Stimulated activated naive B cell treated with anti-CD40 and anti-IgM and Interleukin-4, amounts not matched to agents 10 μg/mL and 1 μg/mL and 100 μg/mL, for 72 hours (primary cell): Measurements from ENCODE around the gene ELMOD3.
"Not testable (repeated sequence)": the region's sequence is repeated elsewhere in the genome, so short reads cannot be mapped to it uniquely, and the experiment has no call there.

Experiments
- ATAC-seq, 2 donors: fragments of 150-1000 bp; cut with Tn5 transposase; replicated peaks; 2 replicates each; pipeline ENCODE4 v1.10.0; 2021; ENCODE audit warnings: moderate library complexity in 1 of 2
- DNase-seq: peaks from one replicate; pipeline ENCODE4 v3.0.0; 2021
- H3K27ac Mint-ChIP-seq: one replicate; pipeline ENCODE4 v1.8.0; 2022; ENCODE audit warnings: mild to moderate bottlenecking, mixed read lengths
- H3K27me3 Mint-ChIP-seq, 2 donors: one replicate each; pipeline ENCODE4 v1.8.0; 2022; ENCODE audit warnings: mixed read lengths in 2 of 2
- H3K36me3 Mint-ChIP-seq, 2 donors: one replicate each; pipeline ENCODE4 v1.8.0; 2022; ENCODE audit warnings: mixed read lengths in 2 of 2, mild to moderate bottlenecking in 1 of 2
- H3K4me1 Mint-ChIP-seq, 2 donors: one replicate each; pipeline ENCODE4 v1.8.0; 2022; ENCODE audit warnings: mixed read lengths in 2 of 2, mild to moderate bottlenecking in 1 of 2
- H3K4me3 Mint-ChIP-seq, 2 donors: one replicate each; pipeline ENCODE4 v1.8.0; 2022; ENCODE audit warnings: mild to moderate bottlenecking in 2 of 2, mixed read lengths in 2 of 2, moderate library complexity in 1 of 2
- H3K9me3 Mint-ChIP-seq, 2 donors: one replicate each; pipeline ENCODE4 v1.8.0; 2022; ENCODE audit warnings: mixed read lengths in 2 of 2, mild to moderate bottlenecking in 1 of 2

ELMOD3 gene

GRCh38 chr2:85354286-85355072 lies at the start of gene ELMOD3, which contains the start of gene RETSAT:
Gene ELMOD3, plus strand, starts transcription at chr2:85354769. Its CDS starts 2,430 bp downstream, at chr2:85357199.
Gene RETSAT, minus strand, starts transcription at chr2:85354528. Its CDS starts 21 bp downstream, at chr2:85354507.
- peaks cover 15 to 44% of the 10 kb centered on the region in 2 donors for H3K4me1 Mint-ChIP-seq

GRCh38 chr2:85307527-85307897 lies 47.1 kb upstream of the ELMOD3 start:
- H3K36me3 Mint-ChIP-seq: peaks cover 0 to 3% of the 10 kb centered on the region in 2 donors
- peak overlapping the region in 1 of 2 donors; percentile 58 for H3K4me3 Mint-ChIP-seq
- H3K27me3 Mint-ChIP-seq: peaks cover 12 to 17% of the 10 kb centered on the region in 2 donors
- ATAC-seq (no peak), DNase-seq (no peak)
- H3K9me3 Mint-ChIP-seq: no peaks in the 10 kb centered on the region
- no peak overlapping the region for H3K27ac Mint-ChIP-seq
- peaks cover 24 to 33% of the 10 kb centered on the region in 2 donors for H3K4me1 Mint-ChIP-seq

More at GRCh38 chr2:85354286-85355072, at the start of gene ELMOD3, which contains the start of gene RETSAT:
- Mint-ChIP-seq H3K4me3 (peak within 1 kb of the TSS; percentile 93 to 100), H3K27me3 (no peaks in the 10 kb centered on the region), H3K36me3 (peaks cover 20 to 38% of the 10 kb centered on the region in 2 donors), H3K27ac (peak within 1 kb of the TSS; percentile 99), H3K9me3 (no peaks in the 10 kb centered on the region)
- ATAC-seq (peak; percentile 100), DNase-seq (peak; percentile 97)

- H3K27ac Mint-ChIP-seq: no peak overlapping the region
Measured at GRCh38 chr2:85308201-85308600, 46.4 kb upstream of the ELMOD3 start.

GRCh38 chr2:85308896-85309555 lies 45.5 kb upstream of the ELMOD3 start:
- Mint-ChIP-seq H3K27ac (peak overlapping the region; percentile 70), H3K36me3 (peaks cover 8 to 10% of the 10 kb centered on the region in 2 donors), H3K4me1 (peaks cover 27 to 33% of the 10 kb centered on the region in 2 donors), H3K9me3 (no peaks in the 10 kb centered on the region), H3K27me3 (peaks cover 10 to 11% of the 10 kb centered on the region in 2 donors), H3K4me3 (peak overlapping the region; percentile 46 to 73)
- DNase-seq (no peak), ATAC-seq (peak; percentile 28 to 45)

More at GRCh38 chr2:85308201-85308600, 46.4 kb upstream of the ELMOD3 start:
- DNase-seq (no peak), ATAC-seq (no peak)
- Mint-ChIP-seq H3K36me3 (peaks cover under 1 to 3% of the 10 kb centered on the region in 2 donors), H3K4me1 (peaks cover 24 to 33% of the 10 kb centered on the region in 2 donors), H3K4me3 (peak overlapping the region in 1 of 2 donors; percentile 4), H3K9me3 (no peaks in the 10 kb centered on the region), H3K27me3 (peaks cover 12 to 17% of the 10 kb centered on the region in 2 donors)

- peaks cover 13% of the 10 kb centered on the region in 2 donors for H3K36me3 Mint-ChIP-seq
- H3K27ac Mint-ChIP-seq: peak overlapping the region; percentile 72
- peaks cover 29 to 33% of the 10 kb centered on the region in 2 donors for H3K4me1 Mint-ChIP-seq
- H3K9me3 Mint-ChIP-seq: no peaks in the 10 kb centered on the region
- DNase-seq (no peak), ATAC-seq (peak; percentile 41 to 42)
- H3K4me3 Mint-ChIP-seq: peak overlapping the region; percentile 67 to 73
- H3K27me3 Mint-ChIP-seq: peaks cover 5% of the 10 kb centered on the region in 2 donors
Measured at GRCh38 chr2:85309699-85310321, 44.8 kb upstream of the ELMOD3 start.

- peaks cover 13 to 18% of the 10 kb centered on the region in 2 donors for H3K36me3 Mint-ChIP-seq
- DNase-seq (no peak), ATAC-seq (no peak)
- H3K27ac Mint-ChIP-seq: peak overlapping the region; percentile 72
- peaks cover 2% of the 10 kb centered on the region in 2 donors for H3K27me3 Mint-ChIP-seq
- no peaks in the 10 kb centered on the region for H3K9me3 Mint-ChIP-seq
- peaks cover 27 to 33% of the 10 kb centered on the region in 2 donors for H3K4me1 Mint-ChIP-seq
- peak overlapping the region; percentile 67 to 73 for H3K4me3 Mint-ChIP-seq
Measured at GRCh38 chr2:85310330-85310729, 44.2 kb upstream of the ELMOD3 start.

GRCh38 chr2:85312404-85312803 lies 42.2 kb upstream of the ELMOD3 start:
- no peak for ATAC-seq
- Mint-ChIP-seq H3K4me3 (no peak overlapping the region), H3K9me3 (no peaks in the 10 kb centered on the region), H3K27me3 (no peaks in the 10 kb centered on the region), H3K4me1 (peaks cover 26 to 31% of the 10 kb centered on the region in 2 donors), H3K36me3 (peaks cover 18 to 32% of the 10 kb centered on the region in 2 donors), H3K27ac (peak overlapping the region; percentile 9)
- no peak for DNase-seq

GRCh38 chr2:85314884-85315242 lies 39.7 kb upstream of the ELMOD3 start:
- no peak for DNase-seq
- Mint-ChIP-seq H3K4me3 (no peak overlapping the region), H3K36me3 (peaks cover 36 to 49% of the 10 kb centered on the region in 2 donors), H3K9me3 (no peaks in the 10 kb centered on the region), H3K27ac (peak overlapping the region; percentile 56), H3K4me1 (peaks cover 24 to 28% of the 10 kb centered on the region in 2 donors), H3K27me3 (no peaks in the 10 kb centered on the region)
- ATAC-seq: no peak

GRCh38 chr2:85315921-85316320 lies 38.6 kb upstream of the ELMOD3 start:
- not testable (repeated sequence) for H3K9me3 Mint-ChIP-seq, DNase-seq, H3K4me3 Mint-ChIP-seq, H3K27me3 Mint-ChIP-seq, ATAC-seq
- peaks cover 25 to 28% of the 10 kb centered on the region in 2 donors for H3K4me1 Mint-ChIP-seq
- H3K36me3 Mint-ChIP-seq: peaks cover 45 to 59% of the 10 kb centered on the region in 2 donors
- peak overlapping the region; percentile 42 for H3K27ac Mint-ChIP-seq

- H3K27ac Mint-ChIP-seq: peak overlapping the region; percentile 62
- H3K9me3 Mint-ChIP-seq: no peaks in the 10 kb centered on the region
- DNase-seq (peak; percentile 20), ATAC-seq (peak; percentile 31 to 91)
- H3K27me3 Mint-ChIP-seq: no peaks in the 10 kb centered on the region
- peaks cover 58 to 75% of the 10 kb centered on the region in 2 donors for H3K36me3 Mint-ChIP-seq
- H3K4me3 Mint-ChIP-seq: no peak overlapping the region
- H3K4me1 Mint-ChIP-seq: peaks cover 36 to 47% of the 10 kb centered on the region in 2 donors
Measured at GRCh38 chr2:85318222-85319074, 36.1 kb upstream of the ELMOD3 start.

- no peak for DNase-seq
- H3K4me3 Mint-ChIP-seq: peak overlapping the region in 1 of 2 donors; percentile 1
- ATAC-seq: no peak
- peaks cover 50 to 77% of the 10 kb centered on the region in 2 donors for H3K36me3 Mint-ChIP-seq
- peak overlapping the region; percentile 4 for H3K27ac Mint-ChIP-seq
- no peaks in the 10 kb centered on the region for H3K27me3 Mint-ChIP-seq
- peaks cover 36 to 59% of the 10 kb centered on the region in 2 donors for H3K4me1 Mint-ChIP-seq
- H3K9me3 Mint-ChIP-seq: no peaks in the 10 kb centered on the region
Measured at GRCh38 chr2:85319796-85320195, 34.8 kb upstream of the ELMOD3 start.

- H3K9me3 Mint-ChIP-seq: no peaks in the 10 kb centered on the region
- peaks cover 39 to 76% of the 10 kb centered on the region in 2 donors for H3K4me1 Mint-ChIP-seq
- ATAC-seq (no peak), DNase-seq (no peak)
- H3K4me3 Mint-ChIP-seq: peak overlapping the region in 1 of 2 donors; percentile 14
- H3K27ac Mint-ChIP-seq: no peak overlapping the region
- H3K36me3 Mint-ChIP-seq: peaks cover 63 to 80% of the 10 kb centered on the region in 2 donors
- H3K27me3 Mint-ChIP-seq: no peaks in the 10 kb centered on the region
Measured at GRCh38 chr2:85323351-85323987, 31.1 kb upstream of the ELMOD3 start.

- not testable (repeated sequence) for H3K27ac Mint-ChIP-seq, DNase-seq, ATAC-seq, H3K9me3 Mint-ChIP-seq, H3K4me3 Mint-ChIP-seq, H3K27me3 Mint-ChIP-seq
- Mint-ChIP-seq H3K4me1 (peaks cover 34 to 76% of the 10 kb centered on the region in 2 donors), H3K36me3 (peaks cover 58 to 75% of the 10 kb centered on the region in 2 donors)
Measured at GRCh38 chr2:85323988-85324367, 30.6 kb upstream of the ELMOD3 start.
